ENCODE measurements around the gene CELF4.

Gene CELF4

DNA sequence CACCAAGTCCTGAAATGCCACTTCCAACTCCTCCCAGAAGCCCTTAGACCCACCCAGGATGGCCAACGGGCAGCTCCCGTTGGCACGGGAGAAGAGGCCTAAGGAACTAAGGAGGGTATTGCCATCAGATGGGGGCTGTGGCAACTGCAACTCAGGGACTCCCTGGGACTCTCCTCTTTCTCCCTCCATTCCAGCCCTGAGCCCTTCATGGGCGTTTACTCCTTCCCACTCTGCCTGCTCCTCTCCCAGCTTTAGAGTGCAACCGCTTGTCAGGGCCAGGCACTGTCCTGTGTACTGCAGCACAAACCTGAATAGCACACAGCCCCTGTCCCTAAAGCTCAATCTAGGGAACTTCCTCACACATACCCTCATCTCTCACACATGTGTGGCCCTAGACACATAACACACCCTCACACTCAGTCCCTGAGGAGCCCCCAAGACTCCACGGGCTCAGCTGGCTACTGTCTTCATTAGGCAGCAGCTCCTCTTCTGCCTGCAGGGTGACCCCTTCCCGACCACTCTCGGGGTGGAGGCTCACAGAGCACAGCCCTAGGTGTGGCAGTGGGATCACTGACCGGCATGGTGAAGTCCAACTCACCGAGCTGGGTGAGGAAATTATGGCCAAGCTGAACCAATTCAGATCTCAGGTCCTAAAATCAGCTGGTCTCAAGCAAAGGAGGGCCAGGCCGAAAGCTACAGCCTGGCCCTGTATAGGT is 316.3 kb downstream of the CELF4 start:
- DNase-seq = no peak

DNA sequence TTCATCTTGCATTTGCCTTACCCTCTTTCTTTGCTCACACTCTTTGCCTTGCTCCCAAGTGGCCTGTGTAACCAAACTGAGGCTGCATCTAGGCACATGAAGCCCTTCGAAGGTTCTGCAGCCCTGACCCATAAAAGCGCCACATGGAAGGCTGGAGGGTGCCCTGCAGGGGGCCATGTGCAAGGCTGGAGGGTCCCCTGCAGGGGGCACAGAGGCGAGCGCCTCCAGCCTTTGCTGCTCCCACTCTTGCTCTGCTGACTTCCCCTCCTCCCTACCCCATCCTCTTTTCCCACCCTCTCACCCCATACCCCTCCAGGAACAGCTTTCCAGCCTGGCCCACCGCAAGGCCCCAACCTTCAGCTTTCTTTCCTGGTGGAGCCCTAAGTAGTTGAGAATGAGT is 317.3 kb downstream of the CELF4 start:
- no peak for DNase-seq

DNA sequence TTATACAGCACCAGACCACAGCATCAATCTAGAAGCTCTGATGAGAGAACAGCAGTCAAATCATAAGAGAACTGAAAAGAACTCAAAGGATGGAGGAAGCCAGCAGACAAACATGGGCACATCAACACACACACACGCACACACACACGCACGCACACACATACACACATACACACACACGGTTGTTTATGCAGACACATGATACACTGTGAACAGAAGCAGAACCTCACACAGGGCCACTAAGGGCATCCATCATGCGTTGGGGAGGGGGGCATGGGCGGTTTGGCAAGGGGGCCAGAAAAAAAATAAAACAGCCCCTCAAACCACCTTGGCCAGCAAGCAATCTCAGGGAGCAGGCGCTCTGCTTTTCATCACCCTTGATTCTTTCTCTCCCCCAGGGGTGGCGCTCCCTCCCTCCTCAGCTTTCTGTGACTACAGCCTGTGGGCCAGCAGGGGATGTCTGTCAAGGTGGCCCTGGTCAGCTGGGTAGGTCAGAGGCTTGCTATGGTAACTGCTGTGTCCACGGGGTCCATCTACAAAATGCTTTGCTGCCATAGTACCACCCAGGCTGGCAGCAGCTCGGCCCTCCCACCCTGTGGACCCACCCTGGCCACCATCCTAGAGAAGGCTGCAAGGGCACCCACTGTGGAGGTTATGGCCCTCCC is 318.0 kb downstream of the CELF4 start:
- DNase-seq = no peak

DNA sequence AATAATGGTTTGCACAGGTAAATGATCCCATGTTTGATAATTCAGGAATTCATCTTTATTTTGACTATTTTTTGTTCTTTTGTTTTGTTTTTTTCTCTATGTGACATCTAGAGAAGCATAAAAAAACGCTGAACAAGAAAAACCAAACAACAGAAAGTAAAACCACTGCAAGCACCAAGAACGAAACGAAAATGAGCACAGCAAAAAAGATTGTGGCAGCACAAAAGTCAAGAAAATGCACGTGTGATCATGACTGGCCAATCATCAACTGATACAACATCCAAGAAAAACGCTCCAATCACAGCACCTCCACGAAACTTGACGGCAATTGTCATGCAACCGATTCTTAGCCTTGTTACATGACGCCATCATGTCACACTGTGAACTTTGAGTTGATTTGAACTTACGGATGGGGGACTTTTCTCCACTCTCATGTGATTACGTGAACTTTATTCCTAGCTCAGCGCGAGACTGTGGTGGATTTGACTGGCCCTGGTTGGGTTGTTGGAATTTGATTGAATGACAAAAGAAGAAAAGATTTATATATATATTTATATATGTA is 318.7 kb downstream of the CELF4 start:
- no peak for DNase-seq

GRCh38 chr18:37244618-37245017 is 321.0 kb downstream of the CELF4 start:
- DNase-seq = no peak

DNA sequence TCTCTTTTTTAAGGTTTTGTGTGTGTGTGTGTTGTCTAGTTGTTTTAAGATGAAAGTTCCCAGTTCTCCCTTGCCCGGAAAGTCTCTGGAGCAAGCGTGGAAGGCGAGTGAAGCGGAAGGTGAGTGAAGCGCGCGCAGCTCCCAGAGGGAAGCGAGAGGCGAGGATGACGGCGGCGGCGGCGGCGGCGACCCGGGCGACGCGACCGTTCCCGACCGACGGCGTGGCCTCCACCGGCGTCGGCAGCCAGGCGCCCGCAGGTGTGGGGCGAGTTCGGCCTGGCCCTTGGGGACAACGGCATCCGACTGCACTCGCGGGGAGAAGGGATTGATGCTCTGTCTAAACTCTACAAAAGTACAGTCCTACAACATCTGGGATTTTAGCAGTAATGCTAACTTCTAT is 321.9 kb downstream of the CELF4 start:
- DNase-seq = no peak

GRCh38 chr18:37242826-37243560 is 322.6 kb downstream of the CELF4 start:
- DNase-seq = no peak

DNA sequence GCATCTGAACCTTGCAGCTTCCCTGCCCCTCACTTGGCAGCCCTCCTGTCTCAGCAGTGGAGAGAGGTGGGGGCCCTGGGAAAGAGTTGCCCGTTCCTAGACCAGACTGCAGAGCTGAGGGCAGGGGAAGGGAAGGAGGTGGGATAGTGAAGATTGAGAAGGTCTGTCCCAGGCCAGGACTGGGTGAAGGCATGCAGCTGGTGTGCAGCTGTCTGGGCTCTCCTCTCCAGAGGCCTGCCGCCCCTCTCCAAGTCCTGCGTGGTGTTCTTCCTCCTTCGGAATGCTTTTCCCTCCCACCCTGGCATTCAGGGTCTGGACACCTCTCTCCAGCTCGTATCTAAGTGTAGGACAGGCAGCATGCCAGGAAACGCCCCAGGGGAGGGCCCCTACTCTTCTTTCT is 323.5 kb downstream of the CELF4 start:
- DNase-seq = no peak

DNA sequence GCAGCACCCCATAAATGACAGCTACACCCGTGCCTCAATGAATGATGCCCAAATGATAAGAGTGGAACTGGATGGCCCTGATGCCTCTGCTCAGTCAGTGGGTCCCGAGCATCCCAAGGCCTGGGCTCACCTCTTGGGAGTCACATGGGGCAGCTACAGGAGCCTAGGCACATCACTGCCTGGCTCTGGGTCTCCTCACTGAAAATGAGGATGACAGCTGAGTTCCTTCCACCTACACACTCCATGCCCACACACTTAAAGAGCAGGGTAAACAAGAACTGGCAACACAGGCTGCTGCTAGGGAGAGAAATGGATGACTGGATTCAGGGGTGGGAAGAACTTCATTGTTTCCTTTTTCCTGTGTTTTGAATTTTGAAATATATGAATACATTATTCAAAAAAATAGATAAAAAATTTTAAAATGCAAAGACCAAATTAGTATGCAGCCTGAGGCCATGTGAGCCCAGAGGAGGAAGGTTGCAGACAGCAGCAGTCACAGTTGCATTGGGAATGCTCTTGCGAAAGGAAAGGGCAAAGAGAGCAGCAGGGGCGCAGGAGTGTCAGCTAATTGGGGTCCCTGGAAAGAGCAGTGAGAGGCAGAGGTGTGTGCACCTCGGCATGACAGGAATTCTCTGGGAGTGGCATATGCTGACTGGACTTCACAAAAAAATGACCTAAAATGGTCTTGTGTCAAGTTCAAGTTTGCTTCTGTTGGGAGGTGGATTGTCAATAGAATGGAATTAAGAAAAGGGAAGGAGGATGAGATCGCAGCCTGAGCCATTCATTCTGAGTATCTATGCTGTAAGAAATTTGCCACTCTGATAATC is 327.1 kb downstream of the CELF4 start:
- DNase-seq = no peak

- no peak for DNase-seq
Observed at GRCh38 chr18:37235583-37235982, 330.0 kb downstream of the CELF4 start.

DNA sequence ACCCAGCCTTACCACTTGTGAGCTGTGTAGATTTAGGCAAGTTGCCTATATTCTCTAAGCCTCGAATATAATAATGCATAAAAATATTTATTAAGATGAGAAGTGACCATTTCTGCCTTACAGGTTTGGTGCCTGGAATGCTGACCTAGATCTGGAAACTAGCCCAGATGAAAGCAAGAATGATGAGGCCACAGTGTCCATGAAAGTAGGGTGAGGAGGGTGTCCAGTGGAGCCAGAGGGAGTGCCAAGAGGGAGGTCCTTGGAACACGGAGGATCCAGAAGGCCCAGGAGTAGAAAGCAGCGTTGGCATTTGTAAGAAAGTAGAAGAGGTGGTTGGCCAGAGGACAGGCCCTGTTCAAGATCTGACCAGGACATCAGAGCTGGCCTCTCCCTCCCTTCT is 334.3 kb downstream of the CELF4 start:
- DNase-seq = no peak

DNA sequence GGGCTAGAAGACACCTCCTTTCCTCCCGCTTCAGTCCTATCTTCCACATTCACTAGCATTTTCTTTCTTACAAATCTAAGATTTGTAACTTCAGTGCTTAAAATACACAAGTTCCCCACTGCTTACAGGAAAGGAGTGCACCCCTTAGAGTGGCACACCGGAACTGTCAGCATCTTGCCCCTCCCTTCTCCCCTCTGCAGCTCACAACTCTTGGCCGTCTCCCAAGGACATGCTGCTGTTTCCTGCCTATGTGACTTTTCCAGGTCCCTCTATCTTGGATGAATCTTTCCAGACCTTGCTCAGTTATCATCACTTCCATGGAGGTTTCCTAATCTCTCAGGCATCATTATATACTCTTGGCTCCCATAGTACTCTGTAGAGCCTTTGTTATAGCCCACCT is 334.8 kb downstream of the CELF4 start:
- no peak for DNase-seq

GRCh38 chr18:37225279-37225678 is 340.3 kb downstream of the CELF4 start:
- DNase-seq = no peak

DNA sequence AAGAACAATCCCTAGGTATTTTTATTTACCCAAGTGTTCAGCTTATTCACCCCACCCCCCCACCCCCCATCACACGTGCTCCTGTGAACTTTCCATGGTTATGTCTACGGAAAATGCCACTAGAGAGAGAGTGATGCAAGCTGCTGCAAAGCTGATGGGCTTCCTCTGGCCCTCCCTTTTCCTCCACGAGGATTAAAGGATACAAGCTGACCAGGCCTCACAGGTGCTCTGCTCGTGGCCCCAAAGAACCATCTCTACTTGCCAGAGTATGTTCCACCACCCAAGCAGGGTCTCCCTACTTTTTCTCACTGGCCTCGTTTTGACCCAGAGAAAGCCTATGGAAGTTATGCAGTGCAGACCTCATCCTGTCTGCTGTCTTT is 342.6 kb downstream of the CELF4 start:
- DNase-seq = no peak

GRCh38 chr18:37222354-37222998 is 343.1 kb downstream of the CELF4 start:
- no peak for DNase-seq

DNA sequence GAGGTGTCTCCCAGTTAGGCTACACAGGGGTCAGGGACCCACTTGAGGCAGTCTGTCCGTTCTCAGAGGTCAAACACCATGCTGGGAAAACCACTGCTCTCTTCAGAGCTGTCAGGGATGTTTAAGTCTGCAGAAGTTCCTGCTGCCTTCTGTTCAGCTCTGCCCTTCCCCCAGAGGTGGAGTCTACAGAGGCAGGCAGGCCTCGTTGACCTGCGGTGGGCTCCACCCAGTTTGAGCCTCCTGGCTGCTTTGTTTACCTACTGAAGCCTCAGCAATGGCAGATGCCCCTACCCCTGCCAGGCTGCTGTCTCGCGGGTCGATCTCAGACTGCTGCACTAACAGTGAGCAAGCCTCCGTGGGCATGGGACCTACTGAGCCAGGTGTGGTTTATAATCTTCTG is 346.3 kb downstream of the CELF4 start:
- DNase-seq = no peak

GRCh38 chr18:37218022-37218590 is 347.5 kb downstream of the CELF4 start:
- DNase-seq = no peak

GRCh38 chr18:37210781-37211180 is 354.8 kb downstream of the CELF4 start:
- no peak for DNase-seq

DNA sequence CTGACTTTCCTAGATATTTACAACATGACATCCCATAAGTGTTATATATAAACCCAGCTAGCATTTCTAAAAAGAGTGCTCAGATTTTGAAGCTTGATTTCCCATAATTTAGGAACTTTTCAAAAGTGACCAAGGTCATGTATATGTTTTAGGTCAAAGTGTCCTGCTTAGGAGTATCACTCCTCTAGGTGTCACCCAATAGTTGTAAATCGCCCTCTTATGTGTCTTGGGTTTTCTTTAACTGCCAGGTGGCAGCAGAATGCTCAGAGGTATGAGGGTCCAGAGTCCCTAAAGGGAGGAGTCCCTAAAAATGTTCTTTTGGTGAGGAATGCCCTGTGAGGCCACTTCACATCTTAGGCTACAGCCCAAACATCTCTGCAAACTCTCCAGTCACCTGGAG is 358.3 kb downstream of the CELF4 start:
- DNase-seq = no peak

- no peak for DNase-seq
Observed at GRCh38 chr18:37199741-37200140, 365.9 kb downstream of the CELF4 start.
